IPS-18c (cell line): ENCODE measurements around the gene KRTAP10-12.
"Not testable (repeated sequence)": the region's sequence is repeated elsewhere in the genome, so short reads cannot be mapped to it uniquely, and the experiment has no call there.

Source experiments
- H3K4me3 ChIP-seq: 2 replicates; pipeline ENCODE4 v1.7.0; 2013; ENCODE audit warnings: low read depth, mild to moderate bottlenecking, low read length, moderate library complexity; ENCODE audit not compliant: insufficient read depth
- H3K9me3 ChIP-seq: one replicate; pipeline ENCODE4 v1.6.1; 2013; ENCODE audit warnings: mild to moderate bottlenecking, low read length, moderate library complexity; ENCODE audit not compliant: control insufficient read depth, insufficient read depth

The KRTAP10-12 gene

DNA sequence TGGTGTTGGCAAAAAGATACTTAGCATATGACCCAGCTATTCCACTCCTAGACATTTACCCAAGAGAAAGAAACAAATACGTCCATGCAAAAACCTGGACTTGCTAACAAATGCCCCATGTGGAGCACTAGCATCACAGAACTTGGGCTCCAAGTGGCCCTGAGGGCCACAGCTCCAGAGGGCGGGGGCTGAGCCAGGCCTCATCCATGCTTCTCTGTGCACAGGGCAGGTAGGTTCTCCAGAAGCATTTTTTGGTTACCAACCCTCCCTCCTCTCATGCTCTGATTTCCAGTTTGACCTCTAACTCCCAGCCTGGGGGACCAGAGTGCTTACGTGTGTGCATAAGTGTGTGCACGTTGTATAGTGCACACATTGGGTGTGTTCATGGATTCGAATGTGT is 32.3 kb upstream of the KRTAP10-12 start:
- no peaks in the 10 kb centered on the region for H3K9me3 ChIP-seq

DNA sequence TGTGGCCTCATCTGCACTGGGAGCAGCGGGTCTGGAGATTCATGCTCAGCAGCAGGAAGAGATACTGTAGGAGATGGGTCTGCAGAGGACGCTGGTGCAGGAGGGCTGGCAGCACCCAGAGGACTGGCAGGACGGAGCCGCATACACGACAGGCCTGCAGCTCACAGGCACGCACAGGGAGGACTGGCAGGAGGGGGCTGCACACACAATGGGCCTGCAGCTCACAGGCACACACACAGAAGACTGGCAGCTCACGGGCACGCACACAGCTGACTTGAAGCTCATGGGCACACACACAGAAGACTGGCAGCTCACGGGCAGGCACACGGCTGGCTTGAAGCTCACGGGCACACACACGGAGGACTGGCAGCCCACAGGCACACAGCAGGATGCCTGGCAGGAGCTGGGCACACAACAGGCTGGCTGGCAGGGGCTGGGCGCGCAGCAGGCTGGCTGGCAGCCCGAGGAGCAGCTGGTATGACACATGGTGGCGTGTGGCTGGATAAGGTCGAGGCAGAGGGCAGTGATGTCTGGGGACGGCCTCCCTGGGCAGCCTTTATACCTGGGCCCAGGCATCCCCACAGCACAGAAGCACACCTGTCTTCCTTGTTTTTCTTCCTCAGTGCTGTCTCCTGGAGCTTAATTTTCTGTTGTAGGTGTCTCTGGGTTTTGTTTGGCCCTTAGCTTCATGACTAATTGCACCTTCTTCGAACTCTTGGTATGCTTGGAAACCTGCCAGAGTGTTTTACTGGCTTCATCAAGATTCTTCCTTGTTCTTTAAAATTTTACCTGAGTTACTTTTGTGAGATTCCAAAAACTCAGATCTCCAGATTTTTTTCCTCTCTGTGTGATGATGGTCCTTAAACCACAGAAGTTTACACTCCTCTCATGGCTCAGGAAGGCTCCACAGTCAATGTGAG is 30.3 kb upstream of the KRTAP10-12 start, which contains the start of gene KRTAP12-2:
KRTAP12-2 (minus strand) TSS at position 527 of the 920 bp plus-strand sequence; CDS start at position 486, 41 bp downstream.
- Histone ChIP-seq H3K9me3 (peaks cover 11% of the 10 kb centered on the region), H3K4me3 (no peak within 1 kb of the TSS)

More for the DNA sequence above, 32.3 kb upstream of the KRTAP10-12 start:
- no peak overlapping the region for H3K4me3 ChIP-seq

GRCh38 chr21:44667612-44668011 is 29.4 kb upstream of the KRTAP10-12 start:
- H3K4me3 ChIP-seq, result no peak overlapping the region
- peaks cover 11% of the 10 kb centered on the region for H3K9me3 ChIP-seq

GRCh38 chr21:44670642-44671432 is 26.1 kb upstream of the KRTAP10-12 start:
- Histone ChIP-seq H3K9me3 (peaks cover 11% of the 10 kb centered on the region), H3K4me3 (peak overlapping the region; percentile 15; the same call in 1 of the 2 replicates)

DNA sequence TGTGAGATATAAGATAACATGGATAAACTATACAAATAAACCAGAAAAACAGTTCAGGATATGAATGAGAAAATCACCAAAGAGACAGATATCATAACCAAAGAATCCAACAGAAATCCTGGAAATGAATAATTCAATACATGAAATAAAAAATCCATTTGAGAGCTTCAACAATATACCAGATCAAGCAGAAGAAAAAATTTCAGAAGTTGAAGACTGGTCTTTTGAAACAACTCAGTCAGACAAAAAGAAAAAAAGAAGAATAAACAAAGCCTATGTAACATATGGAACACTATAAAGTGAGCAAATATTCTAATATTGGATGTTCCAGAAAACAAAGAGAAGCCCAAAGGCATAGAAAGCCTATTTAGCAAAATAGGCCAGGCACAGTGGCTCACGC is 25.1 kb upstream of the KRTAP10-12 start:
- Histone ChIP-seq H3K9me3 (peaks cover 11% of the 10 kb centered on the region), H3K4me3 (no peak overlapping the region)

GRCh38 chr21:44677881-44678280 is 19.1 kb upstream of the KRTAP10-12 start:
- no peaks in the 10 kb centered on the region for H3K9me3 ChIP-seq
- no peak overlapping the region for H3K4me3 ChIP-seq

DNA sequence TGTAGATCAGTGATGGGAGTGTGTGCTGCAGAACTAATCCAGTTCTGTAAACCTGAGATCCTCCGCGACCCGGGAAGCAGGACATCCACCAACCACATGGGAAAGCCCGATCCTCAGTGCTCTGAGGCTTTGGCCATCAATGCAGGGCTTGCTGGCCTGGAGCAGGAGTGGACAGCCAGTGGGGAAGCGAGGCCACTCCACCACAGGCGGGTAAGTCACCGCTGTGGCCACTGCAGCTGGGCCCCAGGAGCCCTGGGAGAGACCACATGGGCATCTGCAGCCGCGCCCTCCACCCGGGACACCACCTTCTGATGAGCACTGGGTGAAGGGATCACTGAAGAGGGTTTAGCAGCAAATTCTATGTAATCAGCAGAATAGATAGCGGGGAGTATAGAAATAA is 15.8 kb upstream of the KRTAP10-12 start:
- no peak overlapping the region for H3K4me3 ChIP-seq
- no peaks in the 10 kb centered on the region for H3K9me3 ChIP-seq

DNA sequence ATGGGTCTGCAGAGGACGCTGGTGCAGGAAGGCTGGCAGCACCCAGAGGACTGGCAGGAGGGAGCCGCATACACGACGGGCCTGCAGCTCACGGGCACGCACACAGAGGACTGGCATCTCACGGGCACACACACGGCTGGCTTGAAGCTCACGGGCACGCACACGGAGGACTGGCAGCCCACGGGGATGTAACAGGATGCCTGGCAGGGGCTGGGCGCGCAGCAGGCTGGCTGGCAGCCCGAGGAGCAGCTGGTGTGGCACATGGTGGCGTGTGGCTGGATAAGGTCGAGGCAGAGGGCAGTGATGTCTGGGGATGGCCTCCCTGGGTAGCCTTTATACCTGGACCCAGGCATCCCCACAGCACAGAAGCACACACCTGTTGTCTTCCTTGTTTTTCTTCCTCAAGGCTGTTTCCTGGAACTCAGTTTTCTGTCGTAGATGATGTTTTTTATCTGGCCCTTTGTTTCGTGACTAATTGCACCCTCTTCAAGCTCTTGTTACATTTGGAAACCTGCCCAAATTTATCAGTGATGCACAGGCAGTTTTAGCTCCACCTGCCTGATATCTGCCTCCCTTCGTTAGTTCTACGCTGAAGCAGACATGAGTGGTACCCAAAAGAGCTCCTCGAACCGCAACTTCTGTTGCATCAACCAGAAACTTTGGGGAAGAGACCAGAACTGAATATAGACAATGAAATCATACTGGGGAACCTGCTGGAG is 15.0 kb upstream of the KRTAP10-12 start, which contains the start of gene KRTAP12-1:
KRTAP12-1 (minus strand) TSS at position 303 of the 719 bp plus-strand sequence; CDS start at position 263, 40 bp downstream.
- H3K9me3 ChIP-seq, result no peaks in the 10 kb centered on the region
- no peak within 1 kb of the TSS for H3K4me3 ChIP-seq

DNA sequence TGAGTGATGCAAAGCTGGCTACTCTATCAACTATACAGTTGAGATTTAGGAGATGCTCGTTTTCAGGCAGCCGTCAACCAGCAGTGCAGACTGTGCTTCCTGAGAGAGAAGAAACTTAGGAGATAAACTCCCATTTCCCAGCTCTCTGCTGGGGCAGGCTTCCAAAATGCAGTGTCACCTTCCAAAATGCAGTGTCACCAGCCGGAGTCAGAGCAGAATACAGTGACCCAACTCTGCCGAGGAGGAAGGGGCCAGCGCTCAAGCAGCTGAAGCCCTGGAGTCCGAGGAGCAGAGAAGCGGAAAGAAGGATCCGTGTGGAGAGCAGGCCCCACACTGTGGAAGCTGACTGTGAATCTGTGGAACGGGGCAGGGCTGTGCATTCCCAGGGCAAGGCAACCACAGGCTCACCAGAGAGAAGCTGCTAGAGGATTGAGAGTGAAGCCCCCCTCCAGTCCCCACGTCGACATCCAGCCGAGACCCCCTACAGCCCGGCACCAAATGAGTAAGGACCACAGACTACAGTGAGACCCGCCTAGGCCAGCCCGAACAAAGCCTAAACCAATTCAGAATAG is 14.3 kb upstream of the KRTAP10-12 start:
- Histone ChIP-seq H3K9me3 (no peaks in the 10 kb centered on the region), H3K4me3 (no peak overlapping the region)

- no peaks in the 10 kb centered on the region for H3K9me3 ChIP-seq
These were observed 12.9 kb upstream of the KRTAP10-12 start for GRCh38 chr21:44684077-44684476.

GRCh38 chr21:44684483-44684882 is 12.5 kb upstream of the KRTAP10-12 start:
- Histone ChIP-seq H3K4me3 (no peak overlapping the region), H3K9me3 (no peaks in the 10 kb centered on the region)

More at GRCh38 chr21:44684077-44684476, 12.9 kb upstream of the KRTAP10-12 start:
- no peak overlapping the region for H3K4me3 ChIP-seq

- not testable (repeated sequence) for H3K4me3 ChIP-seq, H3K9me3 ChIP-seq
These were observed 11.9 kb upstream of the KRTAP10-12 start for GRCh38 chr21:44685050-44685449.

GRCh38 chr21:44686000-44686781 is 10.8 kb upstream of the KRTAP10-12 start:
- Histone ChIP-seq H3K9me3 (no peaks in the 10 kb centered on the region), H3K4me3 (no peak overlapping the region)

- Histone ChIP-seq H3K9me3 (no peaks in the 10 kb centered on the region), H3K4me3 (no peak overlapping the region)
These were observed 10.0 kb upstream of the KRTAP10-12 start for GRCh38 chr21:44686843-44687561.

GRCh38 chr21:44687671-44688070 is 9.3 kb upstream of the KRTAP10-12 start:
- Histone ChIP-seq H3K9me3 (no peaks in the 10 kb centered on the region), H3K4me3 (no peak overlapping the region)

- not testable (repeated sequence) for H3K9me3 ChIP-seq, H3K4me3 ChIP-seq
These were observed 7.2 kb upstream of the KRTAP10-12 start for GRCh38 chr21:44689740-44690139.
